T-helper 2 cell treated with Interferon-gamma antibody and Interleukin-4, amounts not matched to agents 100 ng/mL and 5 ng/mL, for 36 hours (primary cell): ENCODE data around the gene PFN1. TPM values are rescaled to one million over a fixed set of nuclear protein-coding genes. Genes with fewer than 3 reads are reported as not detected.

Experiments
- intact Hi-C: fragments of 100-400 bp; cut with micrococcal nuclease; formaldehyde crosslinking; loops from one replicate; pipeline ENCODE4 v1.15.1; 2023
- total RNA-seq: library from RNA; stranded (reverse); gene quantifications from 2 replicates; pipeline ENCODE4 v1.2.3, GENCODE V29; 2022

PFN1 gene
- total RNA-seq, 1 donor from 2014 or later, result 2,527 TPM

DNA sequence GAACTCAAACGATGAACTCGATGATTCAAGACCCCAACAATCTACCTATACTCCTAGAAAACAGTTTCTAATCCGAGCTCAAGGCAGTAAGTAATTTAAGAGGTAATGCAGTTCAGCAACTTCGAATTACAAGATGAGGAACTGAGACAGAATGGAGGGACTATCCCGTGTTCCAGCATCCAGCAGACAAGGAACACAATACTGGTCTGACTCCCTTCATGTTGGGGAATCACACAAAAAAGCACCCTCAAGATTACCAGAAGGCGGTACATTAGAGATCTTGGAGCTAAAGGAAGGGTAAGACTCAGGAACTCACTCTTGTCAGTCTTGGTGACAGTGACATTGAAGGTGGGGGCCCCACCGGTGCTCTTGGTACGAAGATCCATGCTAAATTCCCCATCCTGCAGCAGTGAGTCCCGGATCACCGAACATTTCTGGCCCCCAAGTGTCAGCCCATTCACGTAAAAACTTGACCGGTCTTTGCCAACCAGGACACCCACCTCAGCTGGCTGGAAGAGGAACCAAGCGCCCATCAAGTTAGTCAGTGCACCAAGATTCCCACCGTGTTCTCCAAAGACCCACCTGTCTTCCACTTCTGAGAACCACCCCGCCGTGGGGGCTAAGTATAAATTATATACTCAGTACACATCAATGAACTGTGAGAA is 1.9 kb downstream of the PFN1 start:
- intact Hi-C loops, result loop anchor here (5.0 to 10.0 kb wide), 3 partner anchors 41 to 1708 kb away; partner anchors contain the start of genes C17orf100, CAMTA2, MED31 and UBE2G1

DNA sequence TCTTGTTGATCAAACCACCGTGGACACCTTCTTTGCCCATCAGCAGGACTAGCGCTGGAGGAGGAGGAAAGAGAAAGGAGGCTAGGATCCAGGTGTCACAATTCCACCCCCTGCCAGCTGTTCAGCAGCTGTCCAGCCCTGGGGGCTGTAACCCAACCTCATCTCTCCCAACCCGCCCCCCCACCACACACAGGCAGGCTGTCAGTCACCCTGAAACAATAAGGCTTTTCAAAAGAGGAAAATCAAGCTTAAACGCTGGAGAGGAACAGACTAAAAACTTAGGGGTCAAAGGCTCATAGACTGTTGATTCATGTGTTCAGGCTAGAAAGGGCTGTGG is 2.4 kb downstream of the PFN1 start:
- intact Hi-C loops, result loop anchor here (5.0 to 10.0 kb wide), 3 partner anchors 41 to 1709 kb away; partner anchors contain the start of genes C17orf100, CAMTA2, MED31 and UBE2G1

DNA sequence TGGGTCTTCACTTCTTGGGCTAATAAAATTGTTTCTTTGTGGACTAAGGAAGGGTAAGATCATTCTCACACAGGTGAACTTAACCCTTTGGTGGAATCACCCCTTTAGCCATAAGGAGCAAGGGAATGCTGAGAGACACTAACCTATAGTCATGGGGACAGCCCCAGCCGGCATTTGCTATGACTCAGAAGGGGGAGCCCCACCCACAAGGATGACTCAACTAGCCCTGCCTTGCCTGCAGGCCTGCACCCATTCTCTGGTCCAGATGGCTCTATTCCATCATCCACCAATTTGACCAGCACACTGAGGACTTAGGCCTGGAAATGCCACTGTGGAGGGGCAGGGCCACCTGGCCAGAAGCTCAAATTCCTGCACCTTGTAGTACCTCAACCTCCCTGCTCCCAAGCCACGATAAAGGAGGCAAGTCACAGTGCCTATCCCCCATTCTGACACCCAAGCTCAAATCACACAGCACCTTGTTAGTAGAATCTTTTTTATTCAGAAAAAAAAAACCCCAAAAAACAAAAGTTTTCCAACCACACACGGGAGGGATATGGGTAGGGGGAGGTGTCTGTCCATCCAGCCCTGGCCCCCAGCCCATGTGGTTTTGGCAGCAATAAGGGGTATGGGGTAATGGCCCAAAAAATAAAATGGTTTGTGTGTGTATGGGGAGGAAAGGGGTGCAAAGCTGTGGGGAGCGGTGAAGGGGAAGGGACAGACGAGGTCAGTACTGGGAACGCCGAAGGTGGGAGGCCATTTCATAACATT is 3.0 kb downstream of the PFN1 start:
- intact Hi-C loops, result loop anchor here (5.0 to 10.0 kb wide), 3 partner anchors 42 to 1709 kb away; partner anchors contain the start of genes C17orf100, CAMTA2, MED31 and UBE2G1

DNA sequence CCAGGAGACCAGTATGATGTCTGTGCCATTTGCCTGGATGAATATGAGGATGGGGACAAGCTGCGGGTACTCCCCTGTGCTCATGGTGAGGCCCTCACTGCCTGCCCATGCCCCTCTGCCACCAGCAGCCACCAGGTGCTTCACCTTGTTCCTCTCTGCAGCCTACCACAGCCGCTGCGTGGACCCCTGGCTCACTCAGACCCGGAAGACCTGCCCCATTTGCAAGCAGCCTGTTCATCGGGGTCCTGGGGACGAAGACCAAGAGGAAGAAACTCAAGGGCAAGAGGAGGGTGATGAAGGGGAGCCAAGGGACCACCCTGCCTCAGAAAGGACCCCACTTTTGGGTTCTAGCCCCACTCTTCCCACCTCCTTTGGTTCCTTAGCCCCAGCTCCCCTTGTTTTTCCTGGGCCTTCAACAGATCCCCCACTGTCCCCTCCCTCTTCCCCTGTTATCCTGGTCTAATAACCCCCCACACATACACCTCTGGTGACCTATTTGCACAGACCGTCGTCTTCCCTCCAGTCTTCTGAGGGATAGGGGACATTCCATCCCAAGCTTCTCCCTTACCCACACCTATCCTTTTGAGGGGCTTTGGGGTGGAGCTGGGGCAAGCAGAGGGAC is 3.7 kb downstream of the PFN1 start:
- intact Hi-C loops, result loop anchor here (5.0 to 10.0 kb wide), 4 partner anchors 43 to 1710 kb away; partner anchors contain the start of genes C17orf100, CAMTA2, MED31 and PSMB6

DNA sequence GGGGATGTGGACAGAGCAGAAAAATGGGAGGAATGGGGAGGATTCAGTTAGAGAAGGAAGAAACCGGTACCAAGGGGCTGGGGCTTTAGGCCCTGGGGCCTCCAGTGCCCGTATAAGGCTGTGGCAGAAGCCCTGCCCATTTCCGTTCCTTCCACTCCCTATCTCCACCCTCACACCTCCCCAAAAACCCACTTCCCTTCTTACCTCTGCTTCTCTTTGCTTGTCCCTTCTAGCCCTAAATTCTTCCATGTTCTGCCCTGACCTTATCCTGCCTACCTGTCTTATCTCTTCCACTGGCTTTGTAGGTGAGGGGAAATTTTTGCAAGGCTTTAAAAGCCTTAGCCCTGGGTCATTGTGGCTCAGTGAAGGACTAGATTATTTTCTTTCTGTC is 4.2 kb downstream of the PFN1 start:
- intact Hi-C loops, result loop anchor here (5.0 to 10.0 kb wide), 3 partner anchors 147 to 1711 kb away; partner anchors contain the start of genes C17orf100, MED31, PSMB6 and UBE2G1

DNA sequence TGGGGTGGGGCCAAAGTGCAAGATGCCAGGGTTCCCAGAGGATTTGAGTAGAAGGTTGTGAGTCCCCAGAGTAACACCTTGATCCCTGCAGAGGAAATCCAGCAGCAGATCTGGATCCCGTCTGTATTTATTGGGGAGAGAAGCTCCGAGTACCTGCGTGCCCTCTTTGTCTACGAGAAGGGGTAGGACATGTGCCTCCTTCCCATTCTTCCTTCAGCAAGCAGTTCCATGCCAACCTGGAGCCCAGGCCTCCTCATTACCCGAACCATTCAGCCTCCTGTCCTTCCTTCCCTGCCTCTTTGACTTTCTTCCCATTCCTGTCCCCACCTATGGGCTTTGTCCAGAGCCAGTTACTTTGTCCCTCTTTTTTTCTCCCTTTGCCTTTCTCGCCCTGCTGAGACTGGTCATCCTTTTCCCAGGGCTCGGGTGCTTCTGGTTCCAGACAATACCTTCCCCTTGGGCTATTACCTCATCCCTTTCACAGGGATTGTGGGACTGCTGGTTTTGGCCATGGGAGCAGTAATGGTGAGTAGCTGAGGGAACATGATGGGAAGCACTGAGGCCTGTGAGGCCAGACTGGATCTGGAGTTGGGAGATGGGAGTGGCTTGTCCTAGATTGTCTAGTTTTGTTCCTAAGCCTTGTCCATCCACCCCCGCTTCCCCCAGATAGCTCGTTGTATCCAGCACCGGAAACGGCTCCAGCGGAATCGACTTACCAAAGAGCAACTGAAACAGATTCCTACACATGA is 5.4 kb downstream of the PFN1 start:
- intact Hi-C loops, result loop anchor here (5.0 to 10.0 kb wide), 3 partner anchors 146 to 1712 kb away; partner anchors contain the start of genes C17orf100, MED31, PSMB6 and UBE2G1

DNA sequence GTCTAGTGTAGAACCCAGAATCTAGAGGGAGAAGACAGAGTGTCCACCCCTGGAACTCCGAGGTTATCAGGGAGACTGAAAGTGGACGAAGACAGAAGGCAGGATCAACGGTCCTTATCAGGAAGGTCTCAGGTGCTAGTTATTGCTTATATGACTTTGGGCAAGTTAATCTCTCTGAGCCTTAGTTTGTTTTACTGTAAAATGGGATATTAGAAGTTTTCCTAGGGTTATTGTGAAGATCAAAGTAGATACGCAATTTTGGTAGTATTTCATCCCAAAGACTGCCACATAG is 7.1 kb downstream of the PFN1 start:
- intact Hi-C loops, result loop anchor here (2.0 to 10.0 kb wide), 4 partner anchors 32 to 1714 kb away; partner anchors contain the start of genes C17orf100, MED31, PSMB6 and UBE2G1

DNA sequence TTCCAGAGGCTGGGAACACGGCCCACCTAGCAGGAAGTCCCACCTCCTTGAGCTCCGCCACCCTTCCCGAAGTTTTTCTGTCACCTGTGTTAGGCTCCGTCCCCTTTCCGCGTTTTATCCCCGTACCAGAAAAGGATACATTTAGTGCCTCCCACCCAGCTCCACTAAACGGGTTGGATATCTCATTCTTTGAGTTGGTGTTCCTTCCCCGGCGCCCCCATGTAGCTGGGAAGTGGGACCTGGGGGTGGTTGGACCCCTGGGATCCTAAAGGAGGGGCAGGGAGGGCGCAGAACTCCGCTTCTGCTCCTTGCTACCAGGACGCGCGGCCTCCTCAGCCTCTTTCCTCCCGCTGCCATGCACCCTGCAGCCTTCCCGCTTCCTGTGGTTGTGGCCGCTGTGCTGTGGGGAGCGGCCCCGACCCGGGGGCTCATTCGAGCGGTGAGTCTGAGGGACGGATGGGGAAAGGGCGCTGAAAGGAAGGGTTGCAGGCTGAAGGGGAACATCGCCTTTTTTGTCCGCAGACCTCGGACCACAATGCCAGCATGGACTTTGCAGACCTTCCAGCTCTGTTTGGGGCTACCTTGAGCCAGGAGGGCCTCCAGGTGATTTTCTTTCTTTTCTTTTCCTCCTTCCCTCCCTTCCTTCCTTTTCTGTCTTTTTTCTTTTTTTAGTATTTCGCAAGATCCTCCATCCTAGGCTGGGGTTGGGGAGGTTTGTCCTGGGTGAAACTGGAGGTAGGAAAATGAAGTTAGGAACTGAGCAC is 7.6 kb downstream of the PFN1 start:
- intact Hi-C loops, result loop anchor here (1.0 to 10.0 kb wide), 10 partner anchors 8 to 1714 kb away; partner anchors contain the start of genes ARRB2, C17orf100, INCA1 and KIF1C

DNA sequence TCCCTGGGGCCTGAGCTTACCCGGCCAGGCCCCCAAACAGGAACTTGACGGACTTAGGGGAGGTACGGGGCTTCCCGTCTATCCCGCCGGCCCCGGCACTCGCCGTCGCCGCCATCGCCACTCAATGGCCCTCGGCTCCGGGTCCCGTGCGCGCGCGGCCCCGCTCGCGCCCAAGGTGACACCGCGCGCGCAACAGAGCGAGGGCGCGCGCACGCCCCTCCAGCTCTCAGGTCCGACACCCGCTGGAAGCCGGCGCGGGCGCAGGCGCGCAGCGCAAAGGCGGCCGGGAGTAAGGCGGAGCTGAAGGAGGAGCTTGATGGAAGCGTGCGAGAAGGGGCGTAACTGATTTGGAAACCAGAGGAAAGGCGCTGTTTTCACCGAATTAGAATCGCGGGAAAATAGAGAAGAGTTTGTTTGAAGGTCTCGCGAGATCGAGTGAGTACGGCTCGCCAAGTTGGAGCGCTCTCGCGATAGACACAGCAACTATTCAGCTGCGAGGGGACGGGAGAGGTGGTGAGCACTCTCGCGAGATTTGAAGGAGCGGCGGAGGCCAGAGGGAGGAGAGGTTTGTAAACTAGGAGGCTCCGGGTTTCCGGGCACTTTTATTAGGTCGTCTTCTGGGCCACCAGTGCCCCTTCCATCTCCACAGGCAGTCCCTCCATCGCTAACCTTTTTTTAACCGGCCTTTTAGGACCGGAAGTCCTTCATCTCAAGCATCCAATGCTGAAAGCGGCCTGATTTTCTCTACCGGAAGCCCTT is 8.4 kb downstream of the PFN1 start, which contains the start of the genes RNF167 and SLC25A11:
TSS of gene RNF167 (plus strand) at position 473 of the 759 bp plus-strand sequence. CDS start 642 bp downstream, outside the sequence.
TSS of gene SLC25A11 (minus strand) at position 251 of the 759 bp plus-strand sequence. CDS start at position 115, 136 bp downstream.
- intact Hi-C loops, result loop anchor here (1.0 to 10.0 kb wide), 10 partner anchors 8 to 1715 kb away; partner anchors contain the start of genes ARRB2, C17orf100, INCA1 and KIF1C

DNA sequence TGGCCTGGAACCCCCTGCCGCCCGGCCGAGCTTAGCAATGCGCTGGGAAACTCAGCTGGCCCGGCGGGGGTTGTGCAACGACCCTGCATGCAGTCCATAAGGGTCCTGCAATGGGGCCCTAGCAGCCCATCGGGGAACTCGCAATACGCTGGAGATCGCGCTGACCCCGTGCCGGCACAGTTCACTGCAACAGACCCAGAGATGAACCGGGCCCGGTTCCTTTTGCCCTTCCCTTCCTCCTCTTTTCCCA is 8.9 kb downstream of the PFN1 start:
- intact Hi-C loops, result no loop called here

DNA sequence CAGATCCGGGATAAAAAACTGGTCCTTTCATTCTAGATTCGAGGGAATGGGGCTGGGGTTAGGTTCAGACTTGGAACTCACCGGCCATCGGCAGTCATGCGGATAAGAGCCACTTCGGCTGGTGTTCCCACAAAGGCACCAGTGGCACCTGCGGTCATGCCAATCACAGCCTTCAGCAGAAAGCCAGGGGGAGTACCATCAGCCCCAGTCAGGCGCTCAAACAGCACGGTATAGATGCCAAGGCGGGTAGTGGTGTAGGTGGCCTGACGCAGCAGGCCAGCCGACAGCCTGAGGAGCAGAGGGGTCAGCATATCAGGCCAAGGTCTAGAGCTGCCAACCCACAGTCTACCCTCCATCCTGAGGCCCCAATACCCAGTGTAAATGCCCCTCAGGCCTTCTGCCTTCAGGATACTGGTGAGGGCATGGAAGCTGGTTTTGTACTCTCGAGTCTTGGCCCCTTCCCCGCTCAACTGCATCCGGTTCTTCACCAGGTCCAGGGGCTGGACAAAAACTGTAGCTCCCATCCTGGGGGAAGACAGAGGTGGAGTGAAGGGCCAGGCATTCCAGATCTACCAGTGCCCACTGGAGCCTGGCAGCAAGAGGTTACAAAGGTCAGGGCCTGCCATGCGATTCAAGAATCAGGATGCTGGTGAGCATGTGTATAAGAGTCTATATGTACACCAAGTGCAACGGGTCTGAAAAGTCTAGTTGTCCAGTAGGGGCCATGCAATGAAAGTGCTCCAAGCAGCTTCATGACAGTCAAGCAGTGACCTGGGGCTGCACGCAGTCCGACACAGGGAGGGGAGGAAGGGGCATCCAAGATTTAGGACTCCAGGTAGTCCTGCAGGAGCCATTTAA is 9.4 kb downstream of the PFN1 start:
- intact Hi-C loops, result no loop called here

DNA sequence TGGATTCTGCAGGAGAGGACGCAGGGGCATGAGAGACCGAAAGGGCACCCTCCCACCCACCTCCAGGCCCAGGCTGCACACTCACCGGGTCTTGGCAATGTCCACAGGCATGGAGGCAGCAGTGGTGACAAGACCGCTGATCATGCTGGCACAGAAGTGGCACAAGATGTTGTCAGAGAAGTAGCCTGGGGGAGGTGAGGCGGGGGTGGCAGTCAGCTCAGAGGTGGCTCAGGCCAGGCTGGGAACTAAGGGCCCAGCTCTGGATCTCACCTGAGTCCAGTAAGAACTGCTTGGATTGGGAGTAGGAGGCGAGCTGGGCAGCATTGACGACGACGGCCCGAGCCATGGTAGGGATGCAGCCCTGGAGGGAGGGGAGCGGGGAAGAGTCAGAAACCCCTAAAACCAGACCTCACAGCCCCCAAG is 10.2 kb downstream of the PFN1 start:
- intact Hi-C loops, result no loop called here

DNA sequence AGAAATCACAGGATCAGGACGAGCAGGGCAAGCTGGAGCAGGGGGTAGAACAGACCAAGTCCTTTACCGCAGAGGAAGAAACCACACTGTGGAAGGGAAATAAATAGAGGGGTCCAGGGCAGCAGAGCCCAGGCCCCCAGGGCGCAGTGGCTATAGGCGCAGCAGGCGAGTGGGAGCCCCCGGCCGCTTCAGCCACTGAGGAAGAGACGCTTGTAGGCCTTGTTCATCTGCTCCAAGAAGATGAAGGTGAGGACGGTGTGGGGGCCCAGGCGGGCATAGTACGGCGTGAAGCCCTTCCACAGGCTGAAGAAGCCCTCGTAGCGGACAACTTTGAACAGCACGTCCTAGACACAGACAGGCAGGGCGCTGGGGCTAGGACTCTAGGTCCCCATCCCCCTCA is 10.8 kb downstream of the PFN1 start:
- intact Hi-C loops, result no loop called here

DNA sequence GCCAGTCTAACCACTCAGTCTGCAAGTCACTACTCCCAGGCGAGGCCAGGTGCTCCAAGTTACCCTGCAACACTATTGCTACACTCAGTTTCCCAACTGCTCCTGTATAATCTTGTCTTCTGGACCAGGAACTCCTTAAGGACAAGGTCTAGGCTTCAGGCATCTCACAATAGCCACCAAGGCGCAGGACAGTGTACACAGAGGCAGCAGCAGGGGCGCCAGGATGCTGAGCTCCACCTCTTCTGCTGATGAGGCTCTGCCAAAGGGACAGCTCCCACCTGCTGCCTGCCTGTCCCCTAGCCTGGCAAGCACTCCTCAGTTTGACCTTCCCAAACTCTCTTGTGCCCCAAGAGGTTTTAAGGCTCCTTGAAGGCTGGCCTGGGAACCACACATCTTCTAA is 11.9 kb downstream of the PFN1 start:
- intact Hi-C loops, result no loop called here

DNA sequence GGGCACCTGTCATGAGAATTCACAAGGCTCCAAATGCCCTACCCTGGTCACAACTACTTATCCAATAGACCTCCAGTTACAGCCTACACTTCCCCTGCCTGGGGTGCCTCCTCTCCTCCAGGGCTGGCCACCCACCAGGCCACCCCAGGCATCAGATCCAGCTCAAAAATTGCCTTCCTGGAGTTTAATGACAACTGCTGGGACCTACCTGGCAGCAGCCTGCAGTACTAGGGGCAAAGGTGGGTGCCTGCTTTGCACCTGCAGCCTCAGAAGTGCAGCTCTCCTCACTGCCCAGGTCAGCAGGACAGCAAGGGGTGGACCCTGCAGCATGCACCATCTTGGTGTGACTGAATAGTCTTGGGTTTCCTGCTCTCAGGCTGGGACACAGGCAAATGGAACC is 12.7 kb downstream of the PFN1 start:
- intact Hi-C loops, result no loop called here

DNA sequence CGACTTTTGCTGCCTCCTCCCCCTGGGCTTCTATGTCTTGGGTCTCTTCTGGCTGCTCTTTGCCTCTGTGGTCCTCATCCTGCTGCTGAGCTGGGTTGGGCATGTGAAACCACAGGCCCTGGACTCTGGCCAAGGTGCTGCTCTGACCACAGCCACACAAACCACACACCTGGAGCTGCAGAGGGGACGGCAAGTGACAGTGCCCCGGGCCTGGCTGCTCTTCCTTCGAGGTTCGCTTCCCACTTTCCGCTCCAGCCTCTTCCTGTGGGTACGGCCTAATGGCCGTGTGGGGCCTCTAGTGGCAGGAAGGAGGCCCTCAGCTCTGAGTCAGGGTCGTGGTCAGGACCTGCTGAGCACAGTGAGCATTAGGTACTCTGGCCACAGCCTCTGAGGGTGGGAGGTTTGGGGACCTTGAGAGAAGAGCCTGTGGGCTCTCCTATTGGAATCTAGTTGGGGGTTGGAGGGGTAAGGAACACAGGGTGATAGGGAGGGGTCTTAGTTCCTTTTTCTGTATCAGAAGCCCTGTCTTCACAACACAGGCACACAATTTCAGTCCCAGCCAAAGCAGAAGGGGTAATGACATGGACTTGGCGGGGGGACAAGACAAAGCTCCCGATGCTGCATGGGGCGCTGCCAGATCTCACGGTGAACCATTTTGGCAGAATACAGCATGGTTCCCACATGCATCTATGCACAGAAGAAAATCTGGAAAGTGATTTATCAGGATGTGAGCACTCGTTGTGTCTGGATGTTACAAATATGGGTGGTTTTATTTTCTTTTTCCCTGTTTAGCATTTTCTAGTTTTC is 14.0 kb downstream of the PFN1 start:
- intact Hi-C loops, result no loop called here

DNA sequence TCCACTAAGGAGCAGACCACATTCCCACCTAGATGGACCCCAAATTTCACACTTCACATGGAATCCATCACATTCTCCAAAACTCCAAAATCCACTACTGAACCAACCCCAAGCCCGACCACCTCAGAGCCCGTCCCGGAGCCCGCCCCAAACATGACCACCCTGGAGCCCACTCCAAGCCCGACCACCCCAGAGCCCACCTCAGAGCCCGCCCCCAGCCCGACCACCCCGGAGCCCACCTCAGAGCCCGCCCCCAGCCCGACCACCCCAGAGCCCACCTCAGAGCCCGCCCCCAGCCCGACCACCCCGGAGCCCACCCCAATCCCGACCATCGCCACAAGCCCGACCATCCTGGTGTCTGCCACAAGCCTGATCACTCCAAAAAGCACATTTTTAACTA is 14.7 kb downstream of the PFN1 start:
- intact Hi-C loops, result no loop called here

DNA sequence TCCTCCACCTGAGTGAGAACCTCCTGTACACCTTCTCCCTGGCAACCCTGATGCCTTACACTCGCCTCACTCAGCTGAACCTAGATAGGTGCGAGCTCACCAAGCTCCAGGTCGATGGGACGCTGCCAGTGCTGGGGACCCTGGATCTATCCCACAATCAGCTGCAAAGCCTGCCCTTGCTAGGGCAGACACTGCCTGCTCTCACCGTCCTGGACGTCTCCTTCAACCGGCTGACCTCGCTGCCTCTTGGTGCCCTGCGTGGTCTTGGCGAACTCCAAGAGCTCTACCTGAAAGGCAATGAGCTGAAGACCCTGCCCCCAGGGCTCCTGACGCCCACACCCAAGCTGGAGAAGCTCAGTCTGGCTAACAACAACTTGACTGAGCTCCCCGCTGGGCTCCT is 15.6 kb downstream of the PFN1 start:
- intact Hi-C loops, result no loop called here
